HCT116 (cell line): Measurements from ENCODE around the gene DUSP18.

Experiments used
- EZH2 ChIP-seq: fragments of 200-600 bp; sonication (generic); IDR thresholded peaks from 2 replicates; pipeline ENCODE4 v1.6.1; 2017; ENCODE audit warnings: antibody characterized with exemption, mixed run types
- POLR2AphosphoS5 ChIP-seq: IDR thresholded peaks from 2 replicates; pipeline ENCODE4 v1.6.1; 2011; ENCODE audit warnings: mild to moderate bottlenecking, low read depth, low read length, moderate library complexity
- TF ChIP-seq, protein P1 (sequence below): IDR thresholded peaks from 2 replicates; pipeline ENCODE4 v1.6.1; 2012; ENCODE audit warnings: low read depth

DNA sequence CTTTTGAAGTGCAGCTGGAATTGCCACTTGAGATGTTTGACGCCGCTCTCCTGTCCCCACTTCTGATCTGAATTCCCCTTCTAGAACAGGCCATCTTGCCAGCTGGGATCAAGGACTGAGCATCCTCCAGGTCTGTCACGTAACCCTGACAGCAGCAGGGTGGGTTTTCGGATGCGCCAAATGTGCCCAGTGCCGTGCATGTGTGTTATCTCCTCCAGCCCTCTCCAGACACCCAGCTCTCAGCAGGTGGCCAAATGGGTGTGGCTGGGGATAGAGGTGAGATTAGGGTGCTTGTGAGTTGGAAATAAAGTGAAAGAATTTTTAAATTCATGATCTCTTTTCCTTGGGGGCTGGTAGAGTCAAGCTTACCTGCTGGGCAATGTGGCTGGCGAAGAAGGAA, 30.3 kb upstream of the DUSP18 start:
- no peak for TF ChIP-seq EZH2
- TF ChIP-seq, protein P1, sequence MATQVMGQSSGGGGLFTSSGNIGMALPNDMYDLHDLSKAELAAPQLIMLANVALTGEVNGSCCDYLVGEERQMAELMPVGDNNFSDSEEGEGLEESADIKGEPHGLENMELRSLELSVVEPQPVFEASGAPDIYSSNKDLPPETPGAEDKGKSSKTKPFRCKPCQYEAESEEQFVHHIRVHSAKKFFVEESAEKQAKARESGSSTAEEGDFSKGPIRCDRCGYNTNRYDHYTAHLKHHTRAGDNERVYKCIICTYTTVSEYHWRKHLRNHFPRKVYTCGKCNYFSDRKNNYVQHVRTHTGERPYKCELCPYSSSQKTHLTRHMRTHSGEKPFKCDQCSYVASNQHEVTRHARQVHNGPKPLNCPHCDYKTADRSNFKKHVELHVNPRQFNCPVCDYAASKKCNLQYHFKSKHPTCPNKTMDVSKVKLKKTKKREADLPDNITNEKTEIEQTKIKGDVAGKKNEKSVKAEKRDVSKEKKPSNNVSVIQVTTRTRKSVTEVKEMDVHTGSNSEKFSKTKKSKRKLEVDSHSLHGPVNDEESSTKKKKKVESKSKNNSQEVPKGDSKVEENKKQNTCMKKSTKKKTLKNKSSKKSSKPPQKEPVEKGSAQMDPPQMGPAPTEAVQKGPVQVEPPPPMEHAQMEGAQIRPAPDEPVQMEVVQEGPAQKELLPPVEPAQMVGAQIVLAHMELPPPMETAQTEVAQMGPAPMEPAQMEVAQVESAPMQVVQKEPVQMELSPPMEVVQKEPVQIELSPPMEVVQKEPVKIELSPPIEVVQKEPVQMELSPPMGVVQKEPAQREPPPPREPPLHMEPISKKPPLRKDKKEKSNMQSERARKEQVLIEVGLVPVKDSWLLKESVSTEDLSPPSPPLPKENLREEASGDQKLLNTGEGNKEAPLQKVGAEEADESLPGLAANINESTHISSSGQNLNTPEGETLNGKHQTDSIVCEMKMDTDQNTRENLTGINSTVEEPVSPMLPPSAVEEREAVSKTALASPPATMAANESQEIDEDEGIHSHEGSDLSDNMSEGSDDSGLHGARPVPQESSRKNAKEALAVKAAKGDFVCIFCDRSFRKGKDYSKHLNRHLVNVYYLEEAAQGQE: no peak
- no peak for TF ChIP-seq POLR2AphosphoS5
